Activated T-helper 2 cell treated with anti-CD3 and anti-CD28 coated beads, Interferon-gamma antibody, Interleukin-2, Interleukin-4, amounts not matched to agents 10 μg/mL and 5 μg/mL and 100 μg/mL, durations not matched to agents 14 hours and 24 hours and 36 hours (primary cell): ENCODE measurements around the gene PTPRO. TPM values are rescaled to one million over a fixed set of nuclear protein-coding genes. Genes with fewer than 3 reads are reported as not detected.

ENCODE experiments used
- DNase-seq: peaks from one replicate; pipeline ENCODE4 v3.0.0; 2021; ENCODE audit warnings: low spot score
- H3K27ac Mint-ChIP-seq: one replicate; pipeline ENCODE4 v1.8.0; 2021; ENCODE audit warnings: mixed read lengths
- H3K27me3 Mint-ChIP-seq: one replicate; pipeline ENCODE4 v1.8.0; 2021; ENCODE audit warnings: low read depth, mixed read lengths
- H3K36me3 Mint-ChIP-seq: one replicate; pipeline ENCODE4 v1.8.0; 2021; ENCODE audit warnings: low read depth, mixed read lengths
- H3K4me1 Mint-ChIP-seq: one replicate; pipeline ENCODE4 v1.8.0; 2021; ENCODE audit warnings: low read depth, mixed read lengths
- H3K4me3 Mint-ChIP-seq: one replicate; pipeline ENCODE4 v1.8.0; 2021; ENCODE audit warnings: low read depth, mild to moderate bottlenecking, moderate library complexity, mixed read lengths
- H3K9me3 Mint-ChIP-seq: one replicate; pipeline ENCODE4 v1.8.0; 2021; ENCODE audit warnings: mixed read lengths
- intact Hi-C: fragments of 100-400 bp; cut with micrococcal nuclease; formaldehyde crosslinking; loops from one replicate; pipeline ENCODE4 v1.15.1; 2023
- total RNA-seq: library from RNA; stranded (reverse); gene quantifications from 2 replicates; pipeline ENCODE4 v1.2.3, GENCODE V29; 2022

PTPRO gene
- total RNA-seq, 1 donor from 2014 or later = 0.41 TPM

- Mint-ChIP-seq H3K36me3 (no peaks in the 10 kb centered on the region), H3K27ac (no peak overlapping the region), H3K4me1 (peaks cover 10% of the 10 kb centered on the region), H3K9me3 (no peaks in the 10 kb centered on the region), H3K27me3 (peaks cover 1% of the 10 kb centered on the region), H3K4me3 (peak overlapping the region; percentile 69)
- intact Hi-C loops = loop anchor here (1.0 to 5.0 kb wide), 3 partner anchors 197 to 309 kb away; partner anchors contain the start of gene EPS8
- DNase-seq = peak; percentile 31
Measured at GRCh38 chr12:15590180-15590826, 268.0 kb downstream of the PTPRO start.

- intact Hi-C loops = loop anchor here (5.0 kb wide), 1 partner anchor 195 kb away; the partner anchor contains the start of gene EPS8
- DNase-seq = no peak
- no peak overlapping the region for H3K27ac Mint-ChIP-seq
- peaks cover 10% of the 10 kb centered on the region for H3K4me1 Mint-ChIP-seq
- no peaks in the 10 kb centered on the region for H3K36me3 Mint-ChIP-seq
- H3K27me3 Mint-ChIP-seq = peaks cover 1% of the 10 kb centered on the region
- H3K4me3 Mint-ChIP-seq = no peak overlapping the region
- no peaks in the 10 kb centered on the region for H3K9me3 Mint-ChIP-seq
Measured at GRCh38 chr12:15591811-15592210, 269.5 kb downstream of the PTPRO start.

DNA sequence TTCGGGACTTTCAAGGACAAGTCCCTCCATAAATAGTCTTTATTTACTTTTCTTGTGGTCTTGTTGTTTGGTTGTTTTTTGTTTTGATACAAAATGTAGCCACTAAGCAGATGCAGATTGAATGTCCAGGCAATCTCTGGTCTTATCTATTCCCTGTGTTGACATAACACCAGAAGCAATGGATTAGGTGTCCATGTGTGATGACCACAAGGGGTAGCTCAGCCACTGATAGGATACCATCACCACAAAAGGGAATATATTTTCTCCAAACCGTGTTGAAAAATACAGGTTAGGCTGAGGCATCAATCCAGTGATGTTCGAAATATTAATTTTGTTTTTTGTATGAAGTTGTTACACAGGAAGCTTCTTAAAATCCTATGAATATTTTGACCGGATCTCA, 270.6 kb downstream of the PTPRO start:
- Mint-ChIP-seq H3K9me3 (no peaks in the 10 kb centered on the region), H3K4me3 (no peak overlapping the region), H3K36me3 (no peaks in the 10 kb centered on the region), H3K4me1 (peaks cover 10% of the 10 kb centered on the region), H3K27me3 (peaks cover 1% of the 10 kb centered on the region), H3K27ac (no peak overlapping the region)
- no peak for DNase-seq
- intact Hi-C loops = loop anchor here (5.0 kb wide), 1 partner anchor 194 kb away; the partner anchor contains the start of gene EPS8

GRCh38 chr12:15596174-15596573, 273.9 kb downstream of the PTPRO start:
- intact Hi-C loops = no loop called here
- H3K27ac Mint-ChIP-seq = no peak overlapping the region
- H3K9me3 Mint-ChIP-seq = no peaks in the 10 kb centered on the region
- no peaks in the 10 kb centered on the region for H3K36me3 Mint-ChIP-seq
- H3K27me3 Mint-ChIP-seq = no peaks in the 10 kb centered on the region
- peaks cover 5% of the 10 kb centered on the region for H3K4me1 Mint-ChIP-seq
- no peak for DNase-seq
- no peak overlapping the region for H3K4me3 Mint-ChIP-seq

GRCh38 chr12:15597125-15597830, 275.0 kb downstream of the PTPRO start:
- intact Hi-C loops = no loop called here
- no peaks in the 10 kb centered on the region for H3K36me3 Mint-ChIP-seq
- DNase-seq = no peak
- H3K9me3 Mint-ChIP-seq = no peaks in the 10 kb centered on the region
- no peak overlapping the region for H3K4me3 Mint-ChIP-seq
- H3K27me3 Mint-ChIP-seq = no peaks in the 10 kb centered on the region
- H3K4me1 Mint-ChIP-seq = peaks cover 5% of the 10 kb centered on the region
- H3K27ac Mint-ChIP-seq = no peak overlapping the region

DNA sequence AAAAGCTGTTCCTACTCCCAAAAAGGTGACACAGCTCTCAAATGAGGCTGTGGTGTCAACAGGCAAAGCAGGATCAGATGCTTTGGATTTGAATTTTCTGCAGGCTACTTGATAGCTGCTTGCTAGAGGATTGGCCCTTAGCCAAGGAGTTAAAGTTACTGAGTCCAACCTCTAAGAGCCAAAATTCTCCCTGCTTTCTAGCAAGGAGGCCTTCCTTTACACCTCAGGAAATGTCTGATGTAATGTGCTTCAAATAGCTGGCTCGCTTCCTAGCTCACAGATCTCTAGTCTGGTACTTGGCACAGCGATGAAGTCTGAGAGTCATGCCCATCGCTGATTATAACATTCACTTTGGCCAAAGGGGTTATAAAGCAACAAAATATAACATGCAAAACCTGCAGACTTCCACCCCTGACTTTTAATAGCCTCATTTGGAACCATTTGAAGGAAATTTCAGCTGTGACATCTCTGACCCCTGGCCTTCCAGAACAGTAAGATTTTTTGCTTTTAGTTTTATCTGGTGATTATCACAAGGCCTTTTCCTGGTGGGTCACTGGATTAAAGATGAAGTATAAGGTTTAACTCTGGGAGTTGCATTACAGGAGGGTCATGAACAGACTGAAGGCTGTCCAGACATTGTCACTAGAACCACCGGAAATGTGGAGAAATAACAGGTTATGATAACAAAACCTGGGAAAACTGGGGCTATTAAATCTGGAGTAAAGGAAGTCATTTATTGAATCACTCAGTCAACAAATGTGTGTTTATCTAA, 277.1 kb downstream of the PTPRO start:
- H3K4me3 Mint-ChIP-seq = no peak overlapping the region
- no peak for DNase-seq
- intact Hi-C loops = no loop called here

GRCh38 chr12:15600223-15600935, 278.1 kb downstream of the PTPRO start:
- no peak overlapping the region for H3K4me3 Mint-ChIP-seq
- no peak overlapping the region for H3K27ac Mint-ChIP-seq
- peaks cover 5% of the 10 kb centered on the region for H3K4me1 Mint-ChIP-seq
- intact Hi-C loops = no loop called here
- no peaks in the 10 kb centered on the region for H3K36me3 Mint-ChIP-seq
- no peaks in the 10 kb centered on the region for H3K9me3 Mint-ChIP-seq
- no peak for DNase-seq
- H3K27me3 Mint-ChIP-seq = no peaks in the 10 kb centered on the region

More for the DNA sequence above, 277.1 kb downstream of the PTPRO start:
- no peaks in the 10 kb centered on the region for H3K36me3 Mint-ChIP-seq
- H3K9me3 Mint-ChIP-seq = no peaks in the 10 kb centered on the region
- no peaks in the 10 kb centered on the region for H3K27me3 Mint-ChIP-seq
- no peak overlapping the region for H3K27ac Mint-ChIP-seq
- peaks cover 5% of the 10 kb centered on the region for H3K4me1 Mint-ChIP-seq

GRCh38 chr12:15601210-15601800, 279.0 kb downstream of the PTPRO start:
- DNase-seq = no peak
- no peak overlapping the region for H3K4me3 Mint-ChIP-seq
- H3K27ac Mint-ChIP-seq = no peak overlapping the region
- H3K9me3 Mint-ChIP-seq = no peaks in the 10 kb centered on the region
- H3K36me3 Mint-ChIP-seq = no peaks in the 10 kb centered on the region
- peaks cover 5% of the 10 kb centered on the region for H3K4me1 Mint-ChIP-seq
- intact Hi-C loops = no loop called here
- H3K27me3 Mint-ChIP-seq = no peaks in the 10 kb centered on the region

GRCh38 chr12:15602051-15602672, 279.9 kb downstream of the PTPRO start:
- H3K27ac Mint-ChIP-seq = no peak overlapping the region

DNA sequence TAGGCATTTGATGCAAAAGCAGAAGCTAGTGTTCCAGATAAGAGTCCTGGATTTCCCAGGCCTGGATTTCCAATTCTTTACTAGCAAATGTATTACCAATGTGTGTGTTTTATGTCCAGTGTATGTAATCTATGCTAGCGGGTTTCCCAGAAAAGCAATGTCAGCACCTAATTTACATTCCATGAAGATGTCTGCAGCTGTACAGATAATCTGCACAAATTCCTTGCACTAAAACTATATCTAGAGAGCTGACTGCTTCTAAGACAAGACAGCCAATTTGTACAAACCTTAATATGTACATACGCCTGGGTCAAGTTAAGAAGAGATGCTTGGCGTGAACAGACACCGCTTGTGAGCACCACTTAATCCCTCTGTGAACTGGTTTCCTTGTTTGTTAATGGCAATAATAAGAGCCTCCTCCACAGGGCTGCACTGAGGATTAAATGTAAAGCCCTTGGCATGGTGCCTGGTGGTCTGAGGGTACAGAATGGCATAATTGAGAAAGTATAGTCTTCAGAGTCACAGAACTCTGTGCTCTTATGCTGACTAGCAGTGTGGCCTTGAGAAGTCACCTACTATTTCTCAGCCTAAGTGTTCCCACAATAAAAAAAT, 281.3 kb downstream of the PTPRO start:
- H3K4me1 Mint-ChIP-seq = peaks cover 5% of the 10 kb centered on the region
- no peaks in the 10 kb centered on the region for H3K9me3 Mint-ChIP-seq
- intact Hi-C loops = no loop called here
- H3K4me3 Mint-ChIP-seq = no peak overlapping the region
- no peaks in the 10 kb centered on the region for H3K27me3 Mint-ChIP-seq
- H3K36me3 Mint-ChIP-seq = no peaks in the 10 kb centered on the region
- H3K27ac Mint-ChIP-seq = no peak overlapping the region
- DNase-seq = no peak

More at GRCh38 chr12:15602051-15602672, 279.9 kb downstream of the PTPRO start:
- Mint-ChIP-seq H3K36me3 (no peaks in the 10 kb centered on the region), H3K27me3 (no peaks in the 10 kb centered on the region), H3K9me3 (no peaks in the 10 kb centered on the region), H3K4me3 (no peak overlapping the region), H3K4me1 (peaks cover 5% of the 10 kb centered on the region)
- intact Hi-C loops = no loop called here
- DNase-seq = no peak

DNA sequence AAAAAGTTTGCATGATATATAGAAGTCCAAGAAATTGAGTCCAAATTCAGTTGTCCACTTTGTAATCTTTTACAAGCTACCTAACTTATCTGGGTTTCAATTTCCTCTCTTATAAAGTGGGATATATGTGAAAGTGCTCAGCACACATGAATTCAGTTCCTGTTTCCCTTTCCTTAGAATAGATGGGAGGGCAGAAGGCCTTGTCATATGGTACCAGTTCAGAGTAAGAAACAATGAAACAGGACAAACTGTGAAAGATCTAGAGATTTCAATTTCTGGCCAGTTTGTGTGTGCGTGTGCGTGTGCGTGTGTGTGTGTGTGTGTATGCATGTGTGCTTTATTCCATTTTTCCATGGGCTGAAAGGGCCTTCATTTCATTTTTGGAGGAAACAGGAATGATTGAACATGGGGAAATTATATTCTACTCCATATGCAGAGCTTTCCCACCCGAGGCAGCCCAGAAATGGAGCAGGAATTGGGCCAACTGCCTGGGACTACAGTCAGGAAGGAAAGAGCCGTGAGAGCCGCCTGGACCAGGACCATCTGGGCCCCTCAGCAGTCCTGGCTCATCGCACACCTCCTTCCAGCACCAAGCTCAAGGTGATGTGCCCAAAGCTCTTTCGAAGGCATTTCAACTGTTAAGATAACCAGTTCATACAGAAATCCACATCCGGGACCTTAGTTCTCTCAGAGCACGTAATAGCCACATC, 283.7 kb downstream of the PTPRO start:
- Mint-ChIP-seq H3K4me1 (peaks cover under 1% of the 10 kb centered on the region), H3K9me3 (no peaks in the 10 kb centered on the region), H3K27me3 (no peaks in the 10 kb centered on the region), H3K36me3 (no peaks in the 10 kb centered on the region), H3K27ac (no peak overlapping the region), H3K4me3 (no peak overlapping the region)
- intact Hi-C loops = no loop called here
- DNase-seq = no peak
